ENCODE measurements around the gene PCDHB15.
"Not testable (repeated sequence)": the region's sequence is repeated elsewhere in the genome, so short reads cannot be mapped to it uniquely, and the experiment has no call there.

PCDHB15 gene

GRCh38 chr5:141235922-141236321 lies 9.3 kb upstream of the PCDHB15 start:
- not testable (repeated sequence) for H3K56ac ChIP-seq (ENCODE audit: low read length); H3K36me3 ChIP-seq (ENCODE audit: control insufficient read depth, insufficient read depth, low read length); H3K4me2 ChIP-seq (ENCODE audit: low read length); H3K4me3 ChIP-seq (ENCODE audit: low read length); H4K8ac ChIP-seq (ENCODE audit: low read depth, low read length); H3K9ac ChIP-seq (ENCODE audit: low read length); H3K18ac ChIP-seq (ENCODE audit: low read length); H2BK15ac ChIP-seq (replicated peaks; ENCODE audit: low read depth); H2BK120ac ChIP-seq (ENCODE audit: low read depth, low read length); H2BK5ac ChIP-seq (ENCODE audit: low read length); H3K79me1 ChIP-seq (ENCODE audit: low read length); DNase-seq; H3K27ac ChIP-seq (ENCODE audit: low read depth, low read length); H2AK5ac ChIP-seq (ENCODE audit: low read length); H3K79me2 ChIP-seq (ENCODE audit: control insufficient read depth, insufficient read depth, low read length); H4K5ac ChIP-seq (ENCODE audit: low read length); H3K23ac ChIP-seq (ENCODE audit: low read length); H3K4me1 ChIP-seq (ENCODE audit: control insufficient read depth, low read depth, low read length); H3K27me3 ChIP-seq (ENCODE audit: insufficient read depth, low read length, poor library complexity); H3K4ac ChIP-seq (ENCODE audit: low read depth, low read length)
- WGBS (ENCODE audit: extremely low coverage, insufficient coverage, low lambda C conversion rate) = no CpG with 5 or more reads among the region's 40 CpGs

DNA sequence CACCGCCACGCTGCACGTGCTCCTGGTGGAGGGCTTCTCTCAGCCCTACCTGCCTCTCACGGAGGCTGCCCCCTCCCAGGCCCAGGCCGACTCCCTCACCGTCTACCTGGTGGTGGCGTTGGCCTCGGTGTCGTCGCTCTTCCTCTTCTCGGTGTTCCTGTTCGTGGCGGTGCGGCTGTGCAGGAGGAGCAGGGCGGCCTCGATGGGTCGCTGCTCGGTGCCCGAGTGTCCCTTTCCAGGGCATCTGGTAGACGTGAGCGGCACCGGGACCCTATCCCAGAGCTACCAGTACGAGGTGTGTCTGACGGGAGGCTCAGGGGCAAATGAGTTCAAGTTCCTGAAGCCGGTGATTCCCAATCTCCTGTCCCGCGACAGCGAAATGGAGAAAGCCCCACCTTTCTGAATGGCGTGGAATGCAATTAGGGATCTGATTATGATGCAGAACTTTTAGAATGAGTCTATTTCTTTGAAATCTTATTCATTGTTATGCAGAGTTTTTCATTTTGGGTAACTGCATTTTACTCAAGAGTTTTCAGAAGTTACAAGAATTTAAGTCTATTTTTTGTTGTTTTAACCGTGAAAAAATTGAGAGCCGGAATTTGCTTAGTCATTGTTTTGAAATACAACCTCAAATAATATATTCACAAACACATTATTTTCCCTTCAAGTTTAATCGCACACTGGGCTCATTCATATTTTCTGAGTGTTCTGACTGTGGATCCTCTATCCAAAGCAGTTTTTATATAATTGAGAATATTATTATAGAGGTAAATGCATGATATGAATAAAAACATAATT lies 8.5 kb upstream of the PCDHB15 start:
- Histone ChIP-seq H3K4me3 (ENCODE audit: low read length) (no peak overlapping the region), H3K4me2 (ENCODE audit: low read length) (no peak overlapping the region), H2BK5ac (ENCODE audit: low read length) (no peak overlapping the region), H3K4me1 (ENCODE audit: control insufficient read depth, low read depth, low read length) (no peaks in the 10 kb centered on the region), H3K79me2 (ENCODE audit: control insufficient read depth, insufficient read depth, low read length) (no peaks in the 10 kb centered on the region), H2AK5ac (ENCODE audit: low read length) (no peak overlapping the region), H3K23ac (ENCODE audit: low read length) (no peak overlapping the region), H4K8ac (ENCODE audit: low read depth, low read length) (no peak overlapping the region), H3K9ac (ENCODE audit: low read length) (no peak overlapping the region), H3K4ac (ENCODE audit: low read depth, low read length) (no peak overlapping the region), H3K18ac (ENCODE audit: low read length) (no peak overlapping the region), H3K27ac (ENCODE audit: low read depth, low read length) (no peak overlapping the region), H3K56ac (ENCODE audit: low read length) (no peak overlapping the region), H3K36me3 (ENCODE audit: control insufficient read depth, insufficient read depth, low read length) (no peaks in the 10 kb centered on the region), H3K79me1 (ENCODE audit: low read length) (no peaks in the 10 kb centered on the region), H2BK15ac (replicated peaks; ENCODE audit: low read depth) (no peak overlapping the region), H2BK120ac (ENCODE audit: low read depth, low read length) (no peak overlapping the region), H3K27me3 (ENCODE audit: insufficient read depth, low read length, poor library complexity) (no peaks in the 10 kb centered on the region), H4K5ac (ENCODE audit: low read length) (no peak overlapping the region)
- WGBS (ENCODE audit: extremely low coverage, insufficient coverage, low lambda C conversion rate) = no CpG with 5 or more reads among the region's 32 CpGs
- no peak for DNase-seq

GRCh38 chr5:141241496-141241895 lies 3.7 kb upstream of the PCDHB15 start:
- Histone ChIP-seq H3K4me2 (ENCODE audit: low read length) (no peak overlapping the region), H3K56ac (ENCODE audit: low read length) (no peak overlapping the region), H3K27ac (ENCODE audit: low read depth, low read length) (no peak overlapping the region), H2BK120ac (ENCODE audit: low read depth, low read length) (no peak overlapping the region), H3K4me1 (ENCODE audit: control insufficient read depth, low read depth, low read length) (no peaks in the 10 kb centered on the region), H3K27me3 (ENCODE audit: insufficient read depth, low read length, poor library complexity) (no peaks in the 10 kb centered on the region), H3K79me1 (ENCODE audit: low read length) (no peaks in the 10 kb centered on the region), H4K5ac (ENCODE audit: low read length) (no peak overlapping the region), H2BK5ac (ENCODE audit: low read length) (no peak overlapping the region), H2AK5ac (ENCODE audit: low read length) (no peak overlapping the region), H3K4me3 (ENCODE audit: low read length) (no peak overlapping the region), H3K18ac (ENCODE audit: low read length) (no peak overlapping the region), H3K23ac (ENCODE audit: low read length) (no peak overlapping the region), H3K4ac (ENCODE audit: low read depth, low read length) (no peak overlapping the region), H3K79me2 (ENCODE audit: control insufficient read depth, insufficient read depth, low read length) (no peaks in the 10 kb centered on the region), H3K9ac (ENCODE audit: low read length) (no peak overlapping the region), H2BK15ac (replicated peaks; ENCODE audit: low read depth) (no peak overlapping the region), H4K8ac (ENCODE audit: low read depth, low read length) (no peak overlapping the region), H3K36me3 (ENCODE audit: control insufficient read depth, insufficient read depth, low read length) (no peaks in the 10 kb centered on the region)
- no CpG with 5 or more reads among the region's 43 CpGs for WGBS (ENCODE audit: extremely low coverage, insufficient coverage, low lambda C conversion rate)
- no peak for DNase-seq

DNA sequence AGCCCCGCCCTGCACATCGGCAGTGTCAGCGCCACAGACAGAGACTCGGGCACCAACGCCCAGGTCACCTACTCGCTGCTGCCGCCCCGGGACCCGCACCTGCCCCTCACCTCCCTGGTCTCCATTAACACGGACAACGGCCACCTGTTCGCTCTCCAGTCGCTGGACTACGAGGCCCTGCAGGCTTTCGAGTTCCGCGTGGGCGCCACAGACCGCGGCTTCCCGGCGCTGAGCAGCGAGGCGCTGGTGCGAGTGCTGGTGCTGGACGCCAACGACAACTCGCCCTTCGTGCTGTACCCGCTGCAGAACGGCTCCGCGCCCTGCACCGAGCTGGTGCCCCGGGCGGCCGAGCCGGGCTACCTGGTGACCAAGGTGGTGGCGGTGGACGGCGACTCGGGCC lies 1.8 kb downstream of the PCDHB15 start:
- H2BK120ac ChIP-seq (ENCODE audit: low read depth, low read length); H3K36me3 ChIP-seq (ENCODE audit: control insufficient read depth, insufficient read depth, low read length); H3K56ac ChIP-seq (ENCODE audit: low read length); H3K27ac ChIP-seq (ENCODE audit: low read depth, low read length); H3K4me1 ChIP-seq (ENCODE audit: control insufficient read depth, low read depth, low read length); H3K4ac ChIP-seq (ENCODE audit: low read depth, low read length); H3K9ac ChIP-seq (ENCODE audit: low read length); H2AK5ac ChIP-seq (ENCODE audit: low read length); H3K79me1 ChIP-seq (ENCODE audit: low read length); H3K27me3 ChIP-seq (ENCODE audit: insufficient read depth, low read length, poor library complexity); H3K4me2 ChIP-seq (ENCODE audit: low read length); H2BK5ac ChIP-seq (ENCODE audit: low read length); H3K79me2 ChIP-seq (ENCODE audit: control insufficient read depth, insufficient read depth, low read length); H3K4me3 ChIP-seq (ENCODE audit: low read length); H3K23ac ChIP-seq (ENCODE audit: low read length); H4K5ac ChIP-seq (ENCODE audit: low read length); DNase-seq; H3K18ac ChIP-seq (ENCODE audit: low read length); H4K8ac ChIP-seq (ENCODE audit: low read depth, low read length); H2BK15ac ChIP-seq (replicated peaks; ENCODE audit: low read depth): not testable (repeated sequence)
- WGBS (ENCODE audit: extremely low coverage, insufficient coverage, low lambda C conversion rate) = no CpG with 5 or more reads among the region's 42 CpGs

DNA sequence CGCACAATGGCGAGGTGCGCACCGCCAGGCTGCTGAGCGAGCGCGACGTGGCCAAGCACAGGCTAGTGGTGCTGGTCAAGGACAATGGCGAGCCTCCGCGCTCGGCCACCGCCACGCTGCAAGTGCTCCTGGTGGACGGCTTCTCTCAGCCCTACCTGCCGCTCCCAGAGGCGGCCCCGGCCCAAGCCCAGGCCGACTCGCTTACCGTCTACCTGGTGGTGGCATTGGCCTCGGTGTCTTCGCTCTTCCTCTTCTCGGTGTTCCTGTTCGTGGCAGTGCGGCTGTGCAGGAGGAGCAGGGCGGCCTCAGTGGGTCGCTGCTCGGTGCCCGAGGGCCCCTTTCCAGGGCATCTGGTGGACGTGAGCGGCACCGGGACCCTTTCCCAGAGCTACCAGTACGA lies 2.2 kb downstream of the PCDHB15 start:
- H3K4ac ChIP-seq (ENCODE audit: low read depth, low read length); H3K4me1 ChIP-seq (ENCODE audit: control insufficient read depth, low read depth, low read length); H2BK15ac ChIP-seq (replicated peaks; ENCODE audit: low read depth); H3K36me3 ChIP-seq (ENCODE audit: control insufficient read depth, insufficient read depth, low read length); H3K23ac ChIP-seq (ENCODE audit: low read length); H3K4me2 ChIP-seq (ENCODE audit: low read length); H4K8ac ChIP-seq (ENCODE audit: low read depth, low read length); H3K18ac ChIP-seq (ENCODE audit: low read length); DNase-seq; H2BK5ac ChIP-seq (ENCODE audit: low read length); H2BK120ac ChIP-seq (ENCODE audit: low read depth, low read length); H4K5ac ChIP-seq (ENCODE audit: low read length); H3K9ac ChIP-seq (ENCODE audit: low read length); H3K27ac ChIP-seq (ENCODE audit: low read depth, low read length); H3K56ac ChIP-seq (ENCODE audit: low read length); H3K79me1 ChIP-seq (ENCODE audit: low read length); H3K79me2 ChIP-seq (ENCODE audit: control insufficient read depth, insufficient read depth, low read length); H3K27me3 ChIP-seq (ENCODE audit: insufficient read depth, low read length, poor library complexity); H3K4me3 ChIP-seq (ENCODE audit: low read length); H2AK5ac ChIP-seq (ENCODE audit: low read length): not testable (repeated sequence)
- no CpG with 5 or more reads among the region's 34 CpGs for WGBS (ENCODE audit: extremely low coverage, insufficient coverage, low lambda C conversion rate)

DNA sequence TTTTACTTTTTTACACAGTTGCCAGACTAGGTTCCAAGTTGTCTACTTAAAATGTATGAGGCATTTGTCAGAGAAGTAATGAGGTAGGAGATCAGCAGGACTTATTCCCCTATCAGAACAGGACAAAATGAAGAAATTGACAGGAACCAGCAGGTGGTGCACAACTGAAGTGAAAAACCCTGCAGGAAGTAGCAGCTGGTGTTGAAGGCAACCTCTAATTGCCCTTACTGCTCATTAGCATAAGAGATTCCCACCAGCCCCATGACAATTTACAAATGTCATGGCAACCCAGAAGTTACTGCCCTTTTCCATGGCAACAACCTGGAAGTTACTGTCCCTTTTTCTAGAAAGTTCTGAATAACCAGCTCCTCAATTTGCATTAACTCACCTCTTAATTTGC lies 5.4 kb downstream of the PCDHB15 start:
- no peaks in the 10 kb centered on the region for H3K4me1 ChIP-seq (ENCODE audit: control insufficient read depth, low read depth, low read length)
- H3K27ac ChIP-seq (ENCODE audit: low read depth, low read length) = no peak overlapping the region
- H3K4me2 ChIP-seq (ENCODE audit: low read length) = no peak overlapping the region
- H4K5ac ChIP-seq (ENCODE audit: low read length) = no peak overlapping the region
- H2AK5ac ChIP-seq (ENCODE audit: low read length) = no peak overlapping the region
- no peak overlapping the region for H2BK15ac ChIP-seq (replicated peaks; ENCODE audit: low read depth)
- no peak overlapping the region for H4K8ac ChIP-seq (ENCODE audit: low read depth, low read length)
- H3K56ac ChIP-seq (ENCODE audit: low read length) = no peak overlapping the region
- no peak overlapping the region for H3K9ac ChIP-seq (ENCODE audit: low read length)
- no peak overlapping the region for H3K4ac ChIP-seq (ENCODE audit: low read depth, low read length)
- no peaks in the 10 kb centered on the region for H3K79me1 ChIP-seq (ENCODE audit: low read length)
- H3K4me3 ChIP-seq (ENCODE audit: low read length) = no peak overlapping the region
- no peak overlapping the region for H3K23ac ChIP-seq (ENCODE audit: low read length)
- peak; percentile 33 for DNase-seq
- H3K36me3 ChIP-seq (ENCODE audit: control insufficient read depth, insufficient read depth, low read length) = no peaks in the 10 kb centered on the region
- no peaks in the 10 kb centered on the region for H3K79me2 ChIP-seq (ENCODE audit: control insufficient read depth, insufficient read depth, low read length)
- no peaks in the 10 kb centered on the region for H3K27me3 ChIP-seq (ENCODE audit: insufficient read depth, low read length, poor library complexity)
- no peak overlapping the region for H2BK120ac ChIP-seq (ENCODE audit: low read depth, low read length)
- H2BK5ac ChIP-seq (ENCODE audit: low read length) = no peak overlapping the region
- H3K18ac ChIP-seq (ENCODE audit: low read length) = no peak overlapping the region

All from mesendoderm (in vitro differentiated cells).